NCI-H1436 treated with DMSO at 0.1 percent for 48 hours (cell line): ENCODE measurements around the gene NPTX1.

Experiments used
- DNase-seq: peaks from one replicate; lab custom pipeline; 2025; lab: John Stamatoyannopoulos, UW

NPTX1 gene

GRCh38 chr17:80478487-80479245, 2.3 kb upstream of the NPTX1 start:
- no peak for DNase-seq

GRCh38 chr17:80477647-80478478, 1.5 kb upstream of the NPTX1 start:
- no peak for DNase-seq

GRCh38 chr17:80476877-80477646, 655 bp upstream of the NPTX1 start:
- DNase-seq: no peak

GRCh38 chr17:80474961-80475909, 1.2 kb downstream of the NPTX1 start:
- DNase-seq: no peak

DNA sequence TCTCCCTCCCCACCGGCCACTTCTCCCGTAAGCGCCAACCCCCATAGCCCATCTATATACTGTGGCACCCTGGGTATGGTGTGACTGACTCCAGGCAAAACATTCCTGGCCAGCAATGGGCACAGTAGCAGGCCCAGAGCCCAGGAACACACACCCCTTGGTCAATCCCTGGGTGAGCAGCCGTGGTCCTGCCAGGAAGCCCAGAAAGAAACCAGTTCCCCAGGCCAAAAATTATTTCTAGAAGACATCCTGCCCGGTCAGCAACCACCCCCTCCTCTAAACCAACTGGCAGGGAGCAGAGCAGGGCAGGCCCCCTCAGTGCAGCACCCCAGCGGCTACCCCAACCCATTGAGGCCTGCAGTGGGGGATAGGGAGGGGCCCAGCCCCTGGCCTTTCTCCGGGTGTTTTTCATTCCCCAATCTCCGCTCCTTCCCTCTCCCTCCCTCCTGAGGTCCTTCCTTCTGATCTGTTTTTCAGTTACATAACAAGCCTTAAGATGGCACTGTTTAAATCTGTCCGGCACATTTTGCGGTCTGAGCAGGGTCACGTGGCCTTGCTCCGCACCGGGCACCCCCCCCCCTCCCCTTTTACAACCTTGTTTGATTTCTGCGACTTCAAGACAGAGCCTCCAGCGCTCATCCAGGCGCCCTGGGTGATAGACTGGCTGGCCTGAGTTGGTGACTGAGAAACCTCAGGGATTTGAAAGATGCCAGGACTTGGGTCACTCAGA, 2.0 kb downstream of the NPTX1 start:
- no peak for DNase-seq

DNA sequence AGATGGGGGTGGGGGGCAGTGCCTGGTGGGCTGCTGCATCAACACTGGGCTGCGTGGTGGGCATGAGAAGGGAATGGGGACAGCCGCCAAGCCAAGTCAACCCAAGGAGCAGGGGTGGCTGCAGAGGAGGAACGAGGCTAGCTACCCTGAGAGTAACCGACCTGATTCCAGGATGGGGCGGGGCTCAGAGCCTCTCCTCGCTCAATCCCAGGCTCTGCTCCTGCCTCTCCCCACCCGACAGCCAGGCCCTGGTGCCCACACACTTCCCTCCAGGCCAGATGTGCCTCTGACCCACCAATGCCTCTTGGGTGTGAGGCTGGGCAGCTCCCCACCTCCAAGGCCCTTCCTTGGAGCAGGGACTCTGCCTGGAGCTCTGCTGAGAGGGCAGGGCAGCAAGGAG, 2.7 kb downstream of the NPTX1 start:
- DNase-seq: no peak

DNA sequence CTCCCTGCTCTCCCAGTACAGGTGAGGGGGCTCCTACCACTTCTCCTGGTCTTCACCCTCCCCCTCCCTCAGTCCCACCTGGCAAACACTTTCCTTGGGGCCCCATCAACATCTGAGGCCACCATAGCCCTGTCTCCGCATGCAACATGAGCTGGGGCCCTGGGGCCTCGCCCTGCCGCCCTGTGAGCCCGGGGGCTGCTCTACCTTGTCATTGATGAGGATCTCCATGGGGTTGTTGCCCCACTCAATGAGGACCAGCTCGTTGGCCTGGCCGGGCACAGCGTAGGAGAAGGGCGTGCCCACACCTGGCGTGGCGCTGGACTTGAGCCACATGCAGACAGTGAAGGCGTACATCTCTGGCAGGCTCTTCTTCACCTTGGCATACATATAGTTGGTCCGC, 3.4 kb downstream of the NPTX1 start:
- no peak for DNase-seq

- DNase-seq: no peak
These were observed 4.5 kb downstream of the NPTX1 start for GRCh38 chr17:80471922-80472321.

DNA sequence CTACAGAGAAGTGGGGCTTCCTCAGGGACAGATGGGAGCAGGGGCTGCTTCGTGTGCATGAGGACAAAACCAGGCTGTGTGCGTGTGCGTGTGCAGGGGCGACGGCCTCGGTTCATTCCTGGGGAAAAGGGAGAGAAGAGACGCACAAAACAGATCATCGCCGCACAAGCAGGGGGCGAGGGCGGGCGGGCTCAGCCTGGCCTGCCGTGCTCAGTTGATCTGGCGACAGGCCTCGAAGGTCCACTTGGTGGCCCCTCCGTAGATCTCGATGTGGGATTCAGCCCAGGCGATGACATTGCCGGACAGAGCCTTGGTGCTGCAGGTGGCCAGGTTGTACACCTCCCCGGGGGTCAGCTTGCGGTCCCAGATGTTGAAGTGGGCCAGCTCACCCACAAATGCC, 5.8 kb downstream of the NPTX1 start:
- DNase-seq: no peak

DNA sequence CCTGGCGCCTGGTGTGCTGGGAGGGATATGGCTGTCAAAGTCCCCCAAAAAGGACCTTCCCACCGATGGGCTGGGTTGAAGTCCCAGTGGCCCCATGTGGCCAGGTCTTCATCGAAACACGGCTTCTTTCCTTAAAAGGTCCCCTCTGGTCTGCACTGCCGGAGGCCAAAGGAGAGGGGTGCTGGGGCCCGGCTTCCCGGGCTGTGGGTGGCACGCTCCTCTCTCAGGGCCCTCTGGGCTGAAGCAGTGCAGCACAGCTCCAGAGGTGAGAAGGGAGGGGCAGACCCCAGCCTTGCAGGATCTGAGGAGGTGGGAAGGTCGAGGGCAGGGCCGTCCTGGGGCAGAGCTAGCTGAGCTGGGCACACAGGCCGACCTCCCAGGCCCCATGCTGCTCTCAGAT, 6.7 kb downstream of the NPTX1 start:
- DNase-seq: no peak

DNA sequence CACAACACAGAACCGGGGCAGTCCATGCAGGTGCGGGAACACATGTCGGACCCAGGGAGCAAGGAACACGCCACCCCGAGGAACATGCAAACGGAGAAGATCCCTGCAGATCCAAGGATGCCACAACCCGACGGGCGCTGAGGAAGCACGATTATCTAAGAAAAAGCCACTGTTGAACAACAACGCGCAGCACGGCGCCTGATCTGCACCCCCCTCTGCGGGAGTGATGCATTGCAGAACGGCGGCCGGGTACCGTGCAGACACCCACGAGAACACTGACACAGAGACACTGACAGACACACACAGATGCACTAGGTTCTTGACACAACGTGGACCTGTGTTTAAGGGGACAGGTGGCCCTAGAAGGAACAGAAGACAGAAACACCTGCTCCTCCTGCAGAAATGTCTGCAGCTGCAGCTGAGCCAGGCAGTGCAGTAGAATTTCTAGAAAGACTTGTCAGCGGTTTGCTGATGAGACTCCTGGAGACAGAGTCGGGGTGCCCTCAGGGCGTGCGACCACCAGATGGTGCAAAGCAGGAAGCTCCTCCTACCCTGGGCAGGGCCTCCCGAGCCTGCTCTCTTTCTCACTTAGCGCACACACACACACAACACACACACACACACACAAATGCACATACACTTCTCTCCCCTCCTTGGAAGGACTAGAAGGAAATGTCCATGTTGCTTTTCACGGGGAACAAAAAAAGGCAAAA, 7.5 kb downstream of the NPTX1 start:
- no peak for DNase-seq

DNA sequence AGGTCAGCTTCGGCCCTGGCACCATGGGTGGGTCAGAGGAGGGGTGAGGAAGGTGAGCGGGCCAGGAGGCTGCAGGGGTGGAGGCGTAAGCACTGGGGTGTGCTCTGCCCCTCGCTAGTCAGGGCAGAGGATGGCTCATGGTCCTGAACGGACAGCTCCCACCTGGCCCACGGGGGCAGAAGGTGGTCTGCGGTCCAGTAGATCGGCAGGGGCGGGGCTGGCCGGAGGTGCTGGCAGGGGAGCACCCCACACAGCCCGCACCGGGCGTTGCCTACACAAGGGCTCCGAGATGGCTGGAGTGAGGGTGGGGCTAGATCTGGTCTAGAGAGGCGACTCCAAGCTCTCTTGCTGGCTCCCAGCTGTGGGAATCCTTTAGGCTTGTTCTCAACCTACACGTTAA, 8.2 kb downstream of the NPTX1 start:
- no peak for DNase-seq

DNA sequence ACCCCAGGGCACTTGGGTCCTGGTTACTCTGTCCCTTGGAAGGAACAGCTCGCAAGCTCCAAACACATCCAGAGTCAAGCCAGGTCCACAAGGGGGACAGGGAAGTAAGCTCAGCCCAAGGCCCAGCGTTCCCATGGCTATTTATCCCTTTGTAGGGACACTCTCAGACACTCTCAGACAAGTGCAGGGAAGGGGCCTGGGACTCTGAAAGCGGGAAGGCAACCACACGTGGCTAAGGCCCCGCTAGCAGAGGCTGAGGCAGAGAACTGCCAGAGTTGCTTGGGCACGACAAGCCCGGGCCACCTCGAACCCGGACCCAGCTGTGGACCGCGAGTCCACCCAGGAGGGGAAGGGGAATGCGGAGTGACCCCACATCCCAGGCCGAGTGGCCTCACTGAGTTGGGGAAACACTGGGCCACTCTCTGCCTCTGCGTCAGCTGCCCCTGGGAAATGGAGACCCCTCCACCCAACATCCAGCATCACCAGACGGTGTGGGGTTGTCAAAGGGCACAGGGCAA, 10.2 kb downstream of the NPTX1 start:
- no peak for DNase-seq

GRCh38 chr17:80465327-80465974, 11.0 kb downstream of the NPTX1 start:
- no peak for DNase-seq

DNA sequence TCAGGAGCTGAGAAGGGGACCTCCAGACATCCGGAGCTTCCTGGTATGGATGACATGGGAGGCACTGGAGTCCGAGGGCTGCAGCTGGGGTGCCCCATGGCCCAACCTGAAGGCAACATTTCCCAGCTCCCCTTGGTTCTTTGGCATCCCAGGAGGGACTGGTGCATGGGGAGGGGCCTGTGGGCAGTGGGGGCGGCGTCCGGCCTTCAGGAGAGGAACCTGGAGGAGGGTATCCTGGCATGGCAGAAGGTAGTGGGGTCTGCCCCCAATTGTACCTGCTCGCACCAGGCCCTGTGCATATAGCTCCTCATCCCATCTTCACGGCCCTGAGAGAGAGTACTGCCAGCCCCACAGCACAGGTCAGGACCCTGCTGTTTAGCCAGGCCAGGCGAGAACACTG, 11.9 kb downstream of the NPTX1 start:
- DNase-seq: no peak

DNA sequence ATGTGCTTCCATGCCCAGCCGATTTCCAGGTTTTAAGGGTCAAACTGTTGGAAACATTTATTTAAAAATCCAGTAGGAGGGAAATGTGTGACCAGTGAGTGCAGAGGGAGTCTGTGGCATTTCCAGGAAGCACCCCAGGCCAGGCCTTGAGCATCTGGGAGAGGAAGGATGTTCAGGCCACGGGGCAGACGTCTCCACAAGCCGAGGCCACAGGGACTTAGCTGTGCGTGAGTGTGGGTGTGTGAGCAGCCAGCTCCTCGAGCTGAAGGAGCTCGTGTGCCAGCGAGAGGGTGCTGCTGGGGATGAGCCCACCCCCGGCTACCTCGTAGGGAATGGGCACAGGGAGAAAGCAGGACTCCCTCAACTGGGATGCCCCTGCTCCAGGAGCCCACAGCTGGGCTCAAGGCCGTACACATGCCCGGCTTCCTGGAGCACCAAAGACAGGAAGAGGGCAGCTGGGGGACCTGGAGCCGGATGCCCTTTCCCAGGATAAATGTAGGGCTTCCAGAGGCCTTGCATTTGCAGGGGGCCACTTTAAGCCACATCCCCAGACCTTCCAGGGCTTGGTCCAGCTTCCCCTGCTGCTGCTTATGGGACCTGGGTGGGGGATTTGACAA, 12.5 kb downstream of the NPTX1 start:
- no peak for DNase-seq

DNA sequence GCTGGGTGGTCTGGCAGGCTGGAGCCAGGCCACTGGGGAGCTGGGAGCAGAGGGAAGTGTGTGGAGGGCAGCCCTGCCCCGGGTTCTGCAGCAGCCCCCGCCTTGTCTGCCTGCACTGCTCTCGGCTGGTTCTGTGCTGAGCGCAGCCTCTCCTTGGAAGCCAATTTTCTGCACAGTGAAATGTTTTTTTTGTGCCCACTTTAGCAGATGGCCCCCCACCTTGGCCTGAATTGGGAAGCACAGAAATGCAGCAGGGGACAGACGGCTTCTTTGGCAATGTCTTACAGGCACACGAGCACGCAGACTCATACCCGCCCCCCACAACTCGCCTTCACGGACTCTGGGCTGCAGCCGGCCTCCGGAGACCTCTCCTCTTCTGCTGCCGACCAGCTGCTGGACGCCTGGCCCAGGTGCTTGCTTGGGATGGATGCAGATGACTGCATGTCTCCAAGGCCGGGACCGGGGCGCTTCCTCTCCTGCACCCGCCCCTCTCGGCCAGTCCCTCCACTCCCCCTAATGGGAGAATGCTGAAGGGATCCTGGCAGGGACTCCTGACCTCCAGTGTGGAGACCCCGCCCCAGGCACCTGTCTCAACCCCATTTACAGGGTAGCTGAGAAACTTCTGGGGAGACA, 14.8 kb downstream of the NPTX1 start:
- DNase-seq: no peak

- no peak for DNase-seq
These were observed 16.0 kb downstream of the NPTX1 start for GRCh38 chr17:80460429-80460834.

DNA sequence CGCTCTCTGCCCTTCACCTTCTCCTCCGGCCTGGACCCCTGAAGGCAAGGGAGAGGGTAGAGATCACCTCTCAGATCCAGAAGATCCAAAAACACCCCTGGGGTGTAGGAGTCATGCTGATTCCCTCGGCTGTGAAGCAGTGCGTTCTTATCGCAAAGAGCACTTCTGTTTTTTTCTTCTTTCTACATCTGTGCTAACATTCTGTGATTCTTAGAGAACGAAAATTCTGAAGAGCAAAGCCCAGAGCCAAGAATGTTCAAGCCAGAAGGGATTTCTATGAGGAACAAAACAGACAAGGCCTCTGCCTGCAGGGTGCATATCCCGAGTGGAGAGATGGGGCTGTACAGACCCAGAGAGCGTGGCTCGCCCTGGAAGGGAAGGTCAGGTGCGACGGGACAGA, 17.2 kb downstream of the NPTX1 start:
- DNase-seq: no peak
